Brain microvascular endothelial cell (primary cell): ENCODE measurements around the gene PAK1.

Source experiments
- DNase-seq: peaks from one replicate; pipeline ENCODE4 v3.0.0-alpha.2; 2020
- H3K27ac ChIP-seq: fragments of 250-450 bp; sonication (Bioruptor Pico); 2 replicates; pipeline ENCODE4 v1.5.1; 2020; ENCODE audit warnings: mild to moderate bottlenecking, moderate library complexity
- H3K27me3 ChIP-seq: fragments of 250-450 bp; sonication (Bioruptor Pico); replicated peaks from 2 replicates; pipeline ENCODE4 v1.5.1; 2020; ENCODE audit warnings: mild to moderate bottlenecking
- H3K36me3 ChIP-seq: fragments of 250-450 bp; sonication (Bioruptor Pico); replicated peaks from 2 replicates; pipeline ENCODE4 v1.5.1; 2020; ENCODE audit warnings: mild to moderate bottlenecking
- H3K4me3 ChIP-seq: 2 replicates; pipeline ENCODE4 v1.5.1; 2011; ENCODE audit warnings: low read depth, mild to moderate bottlenecking, control low read depth, low read length, moderate library complexity
- in situ Hi-C: cut with HindIII; loops from 2 replicates; pipeline ENCODE4 v1.10.0; 2017; ENCODE audit warnings: low sequenced_read_pairs, low pct_ligation_motif_present
- TF ChIP-seq, protein P1 (sequence below): IDR thresholded peaks from 2 replicates; pipeline ENCODE4 v1.5.1; 2011; ENCODE audit warnings: low read depth, mild to moderate bottlenecking, moderate library complexity, low read length, control low read depth, inconsistent platforms; ENCODE audit errors: missing control alignments

Gene PAK1

DNA sequence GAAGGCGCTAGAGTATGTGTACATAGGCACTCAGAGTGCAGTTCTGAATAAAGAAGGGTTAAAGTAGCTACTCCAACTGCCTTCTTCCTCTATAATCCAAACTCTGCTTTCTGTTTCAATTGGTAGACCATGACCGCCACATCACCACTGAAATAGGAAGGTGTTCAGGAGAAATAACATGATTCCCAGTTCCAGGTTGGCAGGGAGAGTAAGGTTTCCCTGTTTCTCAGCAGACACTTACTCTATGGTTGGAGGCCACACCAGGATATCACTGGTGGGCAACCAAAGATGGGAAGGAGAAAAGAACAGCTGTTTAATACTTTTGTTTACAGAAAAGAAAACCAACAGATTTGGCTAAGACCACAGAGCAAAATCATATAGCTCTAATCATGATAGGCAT lies 37.9 kb downstream of the PAK1 start:
- TF ChIP-seq, protein P1, sequence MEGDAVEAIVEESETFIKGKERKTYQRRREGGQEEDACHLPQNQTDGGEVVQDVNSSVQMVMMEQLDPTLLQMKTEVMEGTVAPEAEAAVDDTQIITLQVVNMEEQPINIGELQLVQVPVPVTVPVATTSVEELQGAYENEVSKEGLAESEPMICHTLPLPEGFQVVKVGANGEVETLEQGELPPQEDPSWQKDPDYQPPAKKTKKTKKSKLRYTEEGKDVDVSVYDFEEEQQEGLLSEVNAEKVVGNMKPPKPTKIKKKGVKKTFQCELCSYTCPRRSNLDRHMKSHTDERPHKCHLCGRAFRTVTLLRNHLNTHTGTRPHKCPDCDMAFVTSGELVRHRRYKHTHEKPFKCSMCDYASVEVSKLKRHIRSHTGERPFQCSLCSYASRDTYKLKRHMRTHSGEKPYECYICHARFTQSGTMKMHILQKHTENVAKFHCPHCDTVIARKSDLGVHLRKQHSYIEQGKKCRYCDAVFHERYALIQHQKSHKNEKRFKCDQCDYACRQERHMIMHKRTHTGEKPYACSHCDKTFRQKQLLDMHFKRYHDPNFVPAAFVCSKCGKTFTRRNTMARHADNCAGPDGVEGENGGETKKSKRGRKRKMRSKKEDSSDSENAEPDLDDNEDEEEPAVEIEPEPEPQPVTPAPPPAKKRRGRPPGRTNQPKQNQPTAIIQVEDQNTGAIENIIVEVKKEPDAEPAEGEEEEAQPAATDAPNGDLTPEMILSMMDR, result no peak
- no peak overlapping the region for H3K4me3 ChIP-seq
- no peak overlapping the region for H3K27ac ChIP-seq
- in situ Hi-C loops, result no loop called here
- no peaks in the 10 kb centered on the region for H3K36me3 ChIP-seq
- no peak for DNase-seq
- H3K27me3 ChIP-seq, result no peaks in the 10 kb centered on the region

DNA sequence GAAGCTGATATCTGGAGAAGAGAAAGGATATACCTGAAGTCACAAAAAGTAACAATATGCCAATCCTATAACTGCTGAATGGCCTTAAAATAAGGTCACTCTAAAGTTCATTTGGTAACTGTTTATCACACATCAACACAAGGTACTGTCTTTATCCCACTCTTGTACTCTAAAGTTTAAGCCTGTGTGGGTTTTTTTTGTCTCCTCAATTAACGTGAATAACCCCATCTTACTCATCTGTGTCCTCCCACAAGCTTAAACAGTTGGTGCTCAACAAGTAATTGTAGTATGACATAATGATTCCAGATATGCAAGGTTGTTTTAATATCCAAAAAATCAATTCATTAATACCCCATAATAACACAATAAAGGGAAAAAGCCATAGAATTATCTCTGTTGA lies 42.1 kb downstream of the PAK1 start:
- in situ Hi-C loops, result no loop called here
- no peak for DNase-seq
- Histone ChIP-seq H3K36me3 (no peaks in the 10 kb centered on the region), H3K27me3 (no peaks in the 10 kb centered on the region), H3K4me3 (no peak overlapping the region), H3K27ac (no peak overlapping the region)
- TF ChIP-seq, protein P1, result no peak

DNA sequence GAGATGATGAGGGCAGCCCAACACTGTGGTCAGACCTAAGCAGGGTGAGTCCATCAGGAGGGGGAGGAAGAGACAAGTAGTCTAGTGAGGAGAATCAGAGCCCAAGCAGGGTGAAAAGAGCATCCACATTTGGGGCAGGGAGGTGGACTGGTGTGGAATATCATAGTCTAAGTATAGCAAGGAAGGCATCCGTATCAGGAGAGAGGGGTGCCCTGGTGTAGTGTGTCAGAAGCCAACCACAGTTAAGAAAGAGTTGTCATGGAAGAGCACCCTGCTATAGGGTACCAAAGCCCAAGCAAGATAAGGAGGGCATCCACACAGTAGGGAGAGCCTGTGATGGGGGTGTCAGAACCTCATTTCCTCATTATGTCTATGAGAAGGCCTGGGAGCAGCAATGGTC lies 45.3 kb downstream of the PAK1 start:
- no peak for DNase-seq
- H3K27ac ChIP-seq, result no peak overlapping the region
- no peaks in the 10 kb centered on the region for H3K36me3 ChIP-seq
- in situ Hi-C loops, result no loop called here
- H3K4me3 ChIP-seq, result no peak overlapping the region
- TF ChIP-seq, protein P1, result no peak
- no peaks in the 10 kb centered on the region for H3K27me3 ChIP-seq

DNA sequence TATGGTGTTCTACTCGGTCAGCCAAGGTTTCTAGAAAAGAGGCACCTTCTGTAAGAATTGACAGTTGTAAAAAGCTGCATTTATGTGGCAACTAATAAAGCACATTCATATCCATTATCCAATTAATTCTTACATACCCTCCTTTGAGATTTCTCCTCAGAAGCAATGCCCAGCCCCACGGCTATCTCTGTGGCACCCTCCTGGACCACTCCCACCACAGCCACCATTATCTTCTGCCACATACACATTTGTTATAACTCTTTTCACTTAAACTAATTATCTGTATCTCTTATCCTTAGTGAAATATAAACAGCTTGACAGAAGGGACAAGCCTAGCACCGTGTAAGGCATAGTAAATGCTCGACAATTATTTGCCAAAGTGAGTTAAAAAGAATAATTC lies 48.5 kb downstream of the PAK1 start:
- in situ Hi-C loops, result no loop called here
- Histone ChIP-seq H3K36me3 (no peaks in the 10 kb centered on the region), H3K27ac (no peak overlapping the region), H3K4me3 (no peak overlapping the region), H3K27me3 (no peaks in the 10 kb centered on the region)
- TF ChIP-seq, protein P1, result no peak
- DNase-seq, result no peak

DNA sequence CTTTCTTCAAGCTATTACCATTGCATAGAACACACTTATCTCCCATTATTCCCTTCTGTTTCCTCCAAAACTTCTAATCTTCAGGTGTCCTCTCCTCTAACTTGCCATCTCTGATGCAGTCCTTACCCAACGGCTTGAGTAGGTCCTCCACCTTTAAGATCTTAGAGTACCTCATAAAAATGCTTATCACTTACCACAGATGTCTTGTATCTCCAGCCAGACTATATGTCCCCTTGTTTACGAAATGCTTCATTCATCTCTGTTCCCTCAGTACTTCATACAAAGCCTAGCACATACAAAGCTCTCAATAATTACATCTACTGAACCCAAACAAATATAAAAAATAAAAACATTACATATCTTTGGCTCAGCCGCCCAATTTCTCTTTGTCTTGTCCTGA lies 49.2 kb downstream of the PAK1 start:
- H3K4me3 ChIP-seq, result no peak overlapping the region
- in situ Hi-C loops, result no loop called here
- TF ChIP-seq, protein P1, result no peak
- H3K36me3 ChIP-seq, result no peaks in the 10 kb centered on the region
- H3K27ac ChIP-seq, result no peak overlapping the region
- DNase-seq, result no peak
- no peaks in the 10 kb centered on the region for H3K27me3 ChIP-seq

DNA sequence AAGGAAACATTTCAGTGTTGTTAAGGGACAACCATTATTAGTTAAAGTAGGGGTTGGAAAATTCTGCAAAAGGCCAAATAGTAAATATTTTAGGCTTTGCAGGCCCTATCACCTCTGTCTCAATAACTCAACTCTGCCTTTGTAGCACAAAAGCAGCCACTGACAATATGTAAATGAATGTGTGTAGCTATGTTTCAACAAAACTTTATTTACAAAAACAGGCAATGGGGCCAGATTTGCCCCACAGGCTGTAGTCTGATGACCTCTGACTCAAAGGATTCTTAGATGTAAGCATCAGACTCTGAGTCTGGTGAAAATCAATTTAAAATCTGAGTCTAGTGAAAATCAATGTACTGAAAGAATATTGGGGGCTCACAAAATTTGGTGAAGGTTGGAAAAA lies 50.3 kb downstream of the PAK1 start:
- TF ChIP-seq, protein P1, result no peak
- H3K36me3 ChIP-seq, result no peaks in the 10 kb centered on the region
- no peak overlapping the region for H3K27ac ChIP-seq
- DNase-seq, result no peak
- in situ Hi-C loops, result no loop called here
- H3K27me3 ChIP-seq, result no peaks in the 10 kb centered on the region
- H3K4me3 ChIP-seq, result no peak overlapping the region
